Stimulated activated CD4-positive, alpha-beta T cell treated with anti-CD3 and anti-CD28 coated beads, Interleukin-12 subunit alpha, Interleukin-12 subunit beta, amount 100 ng/mL, for 48 hours (primary cell): ENCODE data around the gene ADGRG1.

Experiments
- DNase-seq, 3 donors: peaks; one replicate each; pipeline ENCODE4 v3.0.0-alpha.2; 2020; ENCODE audit warnings: low read depth in 2 of 3, low spot score in 1 of 3

The ADGRG1 gene

DNA sequence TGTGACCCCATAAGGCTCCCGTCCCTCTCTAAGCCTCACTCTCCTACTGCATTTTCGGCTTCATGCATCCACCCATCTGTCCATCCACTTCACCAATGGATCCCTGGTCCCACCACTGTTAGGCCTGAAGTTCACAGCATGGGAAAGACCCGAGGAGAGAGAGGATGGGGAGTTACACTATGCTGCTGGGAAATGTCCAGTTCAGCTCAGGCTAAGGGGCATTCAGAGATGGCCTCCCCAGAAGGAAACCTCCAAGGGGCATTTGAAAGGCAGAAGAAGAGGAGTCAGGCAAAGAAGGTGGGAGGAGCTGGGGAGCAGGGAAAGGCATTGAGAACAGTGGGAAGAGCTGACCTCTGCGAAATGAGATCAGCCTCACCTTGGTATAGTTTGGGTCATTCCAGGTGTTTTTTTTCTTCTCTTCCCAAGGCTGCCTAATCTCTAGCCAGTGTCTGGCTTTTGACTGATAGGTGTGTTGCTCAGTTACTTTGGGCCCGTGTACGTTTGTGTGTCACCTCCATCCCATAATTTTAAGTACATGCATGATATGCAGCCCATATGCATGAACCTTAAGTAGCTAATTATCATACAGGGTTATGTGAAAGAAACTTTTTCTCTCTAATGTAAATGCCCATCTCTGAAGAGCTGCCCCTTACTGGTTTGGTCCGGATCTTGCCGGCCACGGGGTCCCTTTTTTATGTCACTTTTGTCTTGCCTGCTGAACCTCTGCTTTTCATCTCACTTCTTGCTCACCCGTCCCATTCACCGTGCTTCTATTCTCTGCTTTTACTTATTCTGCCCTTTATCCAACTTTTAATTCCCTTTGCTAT, 54.6 kb downstream of the ADGRG1 start:
- DNase-seq, result no peak

DNA sequence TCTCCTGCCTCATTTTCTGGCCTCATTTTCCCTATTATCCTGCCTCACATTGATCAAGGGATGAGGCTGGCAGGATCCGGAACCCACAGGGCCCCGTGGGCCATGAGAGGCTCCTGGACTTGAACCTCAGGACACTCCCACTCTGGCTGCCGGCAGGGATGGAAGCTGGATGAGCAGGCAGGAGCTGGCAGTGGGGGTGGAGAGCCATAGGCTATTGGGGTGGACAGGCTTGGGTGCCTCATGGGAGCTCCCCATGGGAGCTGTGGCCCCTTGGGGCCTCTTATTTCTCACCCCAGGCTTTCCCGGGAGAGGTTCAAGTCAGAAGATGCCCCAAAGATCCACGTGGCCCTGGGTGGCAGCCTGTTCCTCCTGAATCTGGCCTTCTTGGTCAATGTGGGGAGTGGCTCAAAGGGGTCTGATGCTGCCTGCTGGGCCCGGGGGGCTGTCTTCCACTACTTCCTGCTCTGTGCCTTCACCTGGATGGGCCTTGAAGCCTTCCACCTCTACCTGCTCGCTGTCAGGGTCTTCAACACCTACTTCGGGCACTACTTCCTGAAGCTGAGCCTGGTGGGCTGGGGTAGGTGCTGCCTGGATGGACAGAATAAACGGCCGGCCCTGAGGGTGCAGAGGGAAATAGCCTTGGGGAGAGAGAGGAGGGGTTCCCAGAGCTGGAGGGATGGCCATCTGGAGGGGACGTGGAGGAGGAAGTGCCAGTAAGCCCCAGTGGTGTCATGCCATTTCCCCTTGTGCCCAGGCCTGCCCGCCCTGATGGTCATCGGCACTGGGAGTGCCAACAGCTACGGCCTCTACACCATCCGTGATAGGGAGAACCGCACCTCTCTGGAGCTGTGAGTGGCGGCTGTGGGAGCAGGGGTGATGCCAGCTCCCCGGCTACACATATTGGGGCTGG, 55.5 kb downstream of the ADGRG1 start:
- no peak for DNase-seq

GRCh38 chr16:57684626-57685358, 56.4 kb downstream of the ADGRG1 start:
- DNase-seq, result no peak

- DNase-seq, result no peak
Observed at GRCh38 chr16:57685633-57686032, 57.2 kb downstream of the ADGRG1 start.

- no peak for DNase-seq
Observed at GRCh38 chr16:57686577-57686976, 58.1 kb downstream of the ADGRG1 start.

- no peak for DNase-seq
Observed at GRCh38 chr16:57687363-57687929, 59.0 kb downstream of the ADGRG1 start.

GRCh38 chr16:57688487-57688986, 60.1 kb downstream of the ADGRG1 start:
- no peak for DNase-seq

DNA sequence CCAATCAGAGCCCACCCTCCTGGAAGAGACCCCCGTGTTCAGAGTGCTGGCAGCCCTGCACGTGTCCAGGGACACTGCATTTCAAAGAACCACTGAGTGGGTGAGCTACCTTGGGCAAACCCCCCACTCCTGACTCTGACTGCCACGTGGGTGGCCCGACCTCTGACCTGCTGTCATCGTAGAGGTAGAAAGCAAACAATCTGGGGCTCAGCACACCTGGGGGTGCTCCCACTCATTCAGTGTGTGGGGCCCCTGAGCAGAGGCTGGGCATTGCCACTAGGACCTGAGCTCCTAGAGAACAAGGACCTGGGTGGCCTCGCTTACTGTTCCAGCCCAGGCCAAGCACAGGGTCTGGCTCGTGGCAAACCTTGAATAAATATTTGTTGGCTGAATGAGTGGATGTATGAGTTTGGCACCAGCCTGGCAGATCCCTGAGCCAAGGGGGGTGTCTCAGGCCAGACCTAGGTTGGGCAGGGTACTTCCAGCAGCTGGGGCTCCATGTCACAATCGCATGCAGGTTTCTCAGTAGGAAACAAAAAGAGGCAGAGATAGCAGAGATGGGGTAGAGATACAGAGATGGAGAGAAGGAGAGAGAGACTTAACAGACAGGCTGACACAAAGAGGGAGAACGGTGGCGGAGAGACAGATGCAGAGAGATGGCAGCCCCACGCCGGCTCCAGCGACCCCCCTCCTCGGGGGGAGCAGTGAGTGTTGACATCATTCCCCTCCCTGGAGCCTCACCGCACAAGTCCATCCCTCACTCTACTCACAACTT, 60.7 kb downstream of the ADGRG1 start:
- no peak for DNase-seq

- DNase-seq, result peak in 1 of 3 donors; percentile 8
Observed at GRCh38 chr16:57689762-57690558, 61.5 kb downstream of the ADGRG1 start.

- DNase-seq, result no peak
Observed at GRCh38 chr16:57690782-57691471, 62.5 kb downstream of the ADGRG1 start.

- no peak for DNase-seq
Observed at GRCh38 chr16:57692636-57693035, 64.2 kb downstream of the ADGRG1 start.

- DNase-seq, result no peak
Observed at GRCh38 chr16:57693550-57693949, 65.1 kb downstream of the ADGRG1 start.

DNA sequence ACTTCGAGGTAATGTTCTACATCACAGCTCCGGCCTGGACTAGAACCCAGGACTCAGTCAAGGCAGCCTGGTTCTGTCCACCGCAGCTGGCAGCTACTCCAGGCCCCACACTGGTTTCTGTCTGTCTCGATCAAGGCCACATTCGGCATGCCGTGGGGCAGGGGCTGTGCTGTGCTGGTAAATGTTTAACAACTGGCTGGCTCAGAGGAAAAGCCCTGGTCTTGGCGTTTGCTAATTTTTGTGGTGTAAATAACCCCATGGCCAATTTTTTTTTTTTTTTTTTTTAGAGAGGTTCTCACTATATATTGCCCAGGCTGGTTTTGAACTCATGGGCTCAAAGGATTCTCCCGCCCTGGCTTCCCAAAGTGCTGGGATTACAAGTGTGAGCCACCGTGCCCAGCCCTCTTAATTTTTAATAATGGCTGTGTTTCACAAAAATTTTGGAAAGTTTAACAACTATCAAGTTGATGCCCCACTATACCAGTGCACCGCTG, 65.8 kb downstream of the ADGRG1 start:
- DNase-seq, result no peak

GRCh38 chr16:57694725-57695679, 66.6 kb downstream of the ADGRG1 start, which contains the start of gene DRC7:
TSS of gene DRC7 (plus strand) at chr16:57694806. CDS start at chr16:57697950, 3,144 bp downstream.
- DNase-seq, result peak in 1 of 3 donors; percentile 13

DNA sequence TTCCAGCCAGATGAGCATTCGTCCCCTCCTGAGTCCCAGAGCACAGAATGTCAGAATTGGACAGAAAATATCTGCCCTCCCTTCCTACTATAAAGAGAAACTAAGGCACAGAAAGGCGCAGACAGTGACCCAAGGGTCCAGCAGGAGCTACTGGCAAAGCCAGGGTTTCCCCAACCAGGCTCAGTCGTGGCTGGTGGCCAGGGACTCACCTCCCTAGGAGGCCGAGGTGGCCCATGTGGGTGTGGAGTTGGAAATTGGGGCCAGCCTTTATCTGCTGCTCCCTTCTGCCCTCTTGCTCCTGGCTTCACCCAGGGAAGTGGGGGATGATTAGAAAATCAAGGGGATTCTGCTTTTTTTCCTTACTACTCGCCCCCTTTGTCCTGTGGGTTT, 67.2 kb downstream of the ADGRG1 start:
- DNase-seq, result no peak

DNA sequence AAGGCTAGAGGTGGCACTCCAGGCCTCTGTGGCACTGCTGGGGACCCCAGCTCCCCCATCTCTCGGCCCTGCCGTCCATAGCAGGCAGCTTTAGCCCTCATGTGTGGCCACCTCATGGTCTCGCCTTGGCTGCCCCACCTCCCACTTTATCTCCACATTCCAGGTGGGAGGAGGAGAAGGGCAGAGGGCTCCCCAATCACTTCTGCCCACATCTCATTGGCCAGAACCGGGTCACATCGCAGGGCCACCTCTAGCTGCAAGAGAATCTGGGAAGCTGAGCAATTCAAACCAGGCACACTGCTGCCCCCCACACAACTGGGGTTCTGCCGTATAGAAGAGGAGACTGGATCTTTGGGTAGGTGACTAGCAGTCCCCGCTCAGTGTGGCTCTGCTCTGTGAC, 67.8 kb downstream of the ADGRG1 start:
- no peak for DNase-seq

DNA sequence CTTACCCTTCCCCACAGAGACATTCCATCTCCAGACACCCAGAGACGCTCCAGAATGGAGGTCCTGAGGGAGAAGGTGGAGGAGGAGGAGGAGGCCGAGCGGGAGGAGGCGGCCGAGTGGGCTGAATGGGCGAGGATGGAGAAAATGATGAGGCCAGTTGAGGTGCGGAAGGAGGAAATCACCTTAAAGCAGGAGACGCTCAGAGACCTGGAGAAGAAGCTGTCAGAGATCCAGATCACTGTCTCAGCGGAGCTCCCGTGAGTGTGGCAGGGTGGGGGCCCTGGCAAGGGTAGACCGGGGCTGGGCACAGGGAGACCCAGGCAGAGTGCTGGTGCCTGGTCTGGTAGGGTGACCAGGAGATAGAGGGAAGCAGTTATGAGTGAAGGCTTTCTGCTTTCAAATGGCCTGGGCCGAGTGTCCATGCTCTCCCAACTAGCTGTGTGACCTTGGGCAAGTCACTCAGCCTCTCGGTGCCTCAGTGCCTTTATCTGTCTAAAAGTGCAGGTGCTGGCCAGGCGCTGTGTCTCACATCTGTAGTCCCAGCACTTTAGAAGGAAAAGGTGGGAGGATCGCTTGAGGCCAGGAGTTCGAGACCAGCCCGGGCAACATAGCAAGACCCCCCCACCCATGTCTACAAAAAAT, 69.6 kb downstream of the ADGRG1 start:
- no peak for DNase-seq
